Activated CD8-positive, alpha-beta T cell treated with anti-CD3 and anti-CD28 coated beads for 36 hours (primary cell): ENCODE data around the gene RPL36. TPM values are rescaled to one million over a fixed set of nuclear protein-coding genes. Genes with fewer than 3 reads are reported as not detected.

Experiments
- ATAC-seq: fragments of 200-7000 bp; cut with Tn5 transposase; one replicate; pipeline ENCODE4 v1.10.0; 2021; ENCODE audit warnings: mild to moderate bottlenecking, moderate library complexity
- CTCF ChIA-PET: fragments of 350-600 bp; sonication (Branson Sonifier 250); formaldehyde crosslinking; loops from one replicate; lab custom pipeline; 2021; ENCODE audit warnings: antibody characterized with exemption; lab: Charles Lee
- POLR2A ChIA-PET: fragments of 350-600 bp; sonication (Branson Sonifier 250); formaldehyde crosslinking; loops from one replicate; lab custom pipeline; 2021; ENCODE audit warnings: antibody characterized with exemption; lab: Charles Lee
- DNase-seq: peaks from one replicate; pipeline ENCODE4 v3.0.0-alpha.2; 2020
- H3K27ac Mint-ChIP-seq: one replicate; pipeline ENCODE4 v1.8.0; 2021; ENCODE audit warnings: mild to moderate bottlenecking, mixed read lengths
- H3K27me3 Mint-ChIP-seq: one replicate; pipeline ENCODE4 v1.8.0; 2021; ENCODE audit warnings: mixed read lengths
- H3K36me3 Mint-ChIP-seq: one replicate; pipeline ENCODE4 v1.8.0; 2021; ENCODE audit warnings: low read depth, mixed read lengths
- H3K4me1 Mint-ChIP-seq: one replicate; pipeline ENCODE4 v1.8.0; 2021; ENCODE audit warnings: low read depth, mixed read lengths
- H3K4me3 Mint-ChIP-seq: one replicate; pipeline ENCODE4 v1.8.0; 2021; ENCODE audit warnings: mild to moderate bottlenecking, moderate library complexity, mixed read lengths
- H3K9me3 Mint-ChIP-seq: one replicate; pipeline ENCODE4 v1.8.0; 2021; ENCODE audit warnings: mixed read lengths
- CTCF ChIP-seq: fragments of 200-600 bp; IDR thresholded peaks from one replicate; pipeline ENCODE4 v1.8.0; 2022; ENCODE audit warnings: antibody characterized with exemption, mild to moderate bottlenecking
- intact Hi-C: fragments of 100-400 bp; cut with micrococcal nuclease; formaldehyde crosslinking; loops from one replicate; pipeline ENCODE4 v1.10.0; 2022
- total RNA-seq, 2 experiments: library from RNA; stranded (reverse); gene quantifications; one replicate each; pipeline ENCODE4 v1.2.3, GENCODE V29; 2021

The RPL36 gene
- total RNA-seq, 2 experiments from 2014 or later: 1,711 to 1,715 TPM

DNA sequence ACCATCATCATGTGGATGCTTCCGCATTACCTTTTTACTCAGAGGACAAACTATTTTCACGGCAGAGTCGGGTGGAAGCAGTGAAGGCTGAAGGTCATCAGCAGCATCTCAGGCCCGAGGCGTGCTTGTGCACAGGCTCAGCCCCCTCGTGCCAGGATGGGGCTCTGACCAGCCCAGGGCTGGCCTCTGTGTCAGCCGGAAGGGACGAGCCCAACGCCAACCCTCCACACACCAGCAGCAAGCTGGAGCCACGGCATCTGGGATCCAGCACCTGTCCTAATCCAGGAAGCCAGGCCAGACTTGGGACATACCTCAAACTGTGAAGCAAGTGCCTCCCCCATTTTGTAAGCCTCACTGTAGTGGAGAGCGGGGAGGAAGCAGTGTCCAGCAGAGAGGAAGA lies 20.9 kb upstream of the RPL36 start:
- intact Hi-C loops: no loop called here
- Mint-ChIP-seq H3K27ac (no peak overlapping the region), H3K4me1 (peaks cover 6% of the 10 kb centered on the region), H3K27me3 (no peaks in the 10 kb centered on the region), H3K36me3 (peaks cover 59% of the 10 kb centered on the region), H3K4me3 (no peak overlapping the region), H3K9me3 (no peaks in the 10 kb centered on the region)
- CTCF ChIA-PET: interaction anchor here (1.0 kb wide), 1 partner anchor 18 kb away, joined by 3 read pairs; no protein-coding TSS in a partner anchor
- TF ChIP-seq CTCF: no peak
- no peak for DNase-seq
- ATAC-seq: no peak
- POLR2A ChIA-PET: interaction anchor here (1.4 kb wide), 1 partner anchor 22 kb away, joined by 4 read pairs; no protein-coding TSS in a partner anchor

DNA sequence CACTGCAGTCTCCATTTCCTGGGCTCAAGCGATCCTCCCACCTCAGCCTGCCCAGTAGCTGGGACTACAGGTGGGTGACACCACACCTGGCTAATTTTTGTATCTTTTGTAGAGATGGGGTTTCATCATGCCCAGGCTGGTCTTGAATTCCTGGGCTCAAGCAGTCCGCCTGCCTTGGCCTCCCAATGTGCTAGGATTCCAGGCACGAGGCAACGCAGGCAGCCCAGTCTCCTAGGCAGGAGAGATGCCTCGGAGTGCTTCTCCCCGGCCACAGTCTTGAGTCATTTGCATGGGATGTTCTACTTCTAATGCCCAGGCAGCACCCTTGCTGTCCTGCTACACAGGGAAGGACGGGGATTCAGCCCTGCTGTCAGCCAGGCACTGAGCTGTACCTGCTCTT lies 18.5 kb upstream of the RPL36 start:
- POLR2A ChIA-PET: interaction anchor here (1.0 to 1.9 kb wide), 4 partner anchors 8 to 38 kb away, joined by 3 to 5 read pairs (median 4); partner anchors contain the start of gene RPL36
- H3K27me3 Mint-ChIP-seq: no peaks in the 10 kb centered on the region

GRCh38 chr19:5672708-5673459 lies 17.2 kb upstream of the RPL36 start:
- CTCF ChIA-PET: no interaction called here
- peaks cover 33% of the 10 kb centered on the region for H3K36me3 Mint-ChIP-seq
- no peak overlapping the region for H3K27ac Mint-ChIP-seq
- no peak for ATAC-seq
- H3K27me3 Mint-ChIP-seq: no peaks in the 10 kb centered on the region
- no peak for DNase-seq
- no peak overlapping the region for H3K4me3 Mint-ChIP-seq
- POLR2A ChIA-PET: interaction anchor here (1.4 to 1.8 kb wide), 2 partner anchors 14 to 40 kb away, joined by 3 to 4 read pairs; no protein-coding TSS in a partner anchor
- intact Hi-C loops: no loop called here
- no peak for TF ChIP-seq CTCF
- H3K4me1 Mint-ChIP-seq: no peaks in the 10 kb centered on the region
- H3K9me3 Mint-ChIP-seq: no peaks in the 10 kb centered on the region

More for the DNA sequence above, 18.5 kb upstream of the RPL36 start:
- no peaks in the 10 kb centered on the region for H3K9me3 Mint-ChIP-seq
- no peak for TF ChIP-seq CTCF
- H3K4me1 Mint-ChIP-seq: no peaks in the 10 kb centered on the region
- CTCF ChIA-PET: interaction anchor here (0.9 kb wide), 1 partner anchor 79 kb away, joined by 3 read pairs; no protein-coding TSS in a partner anchor
- ATAC-seq: no peak
- H3K4me3 Mint-ChIP-seq: no peak overlapping the region
- no peak for DNase-seq
- H3K36me3 Mint-ChIP-seq: peaks cover 39% of the 10 kb centered on the region
- intact Hi-C loops: no loop called here
- no peak overlapping the region for H3K27ac Mint-ChIP-seq

DNA sequence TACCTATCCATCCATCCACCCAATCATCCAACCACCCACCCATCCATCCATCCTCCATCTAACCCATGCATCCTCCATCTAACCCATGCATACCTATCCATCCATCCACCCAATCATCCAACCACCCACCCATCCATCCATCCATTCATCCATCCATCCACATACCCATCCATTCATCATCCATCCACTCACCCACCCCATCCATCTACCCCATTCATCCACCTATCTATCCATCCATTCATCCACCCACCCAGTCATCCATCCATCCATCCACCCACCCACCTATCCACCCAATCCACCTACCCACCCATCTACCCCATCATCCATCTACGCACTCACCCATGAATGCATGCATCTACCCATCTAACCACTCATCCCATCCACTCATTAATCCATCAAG lies 16.3 kb upstream of the RPL36 start:
- Mint-ChIP-seq H3K36me3 (peaks cover 32% of the 10 kb centered on the region), H3K27me3 (no peaks in the 10 kb centered on the region), H3K4me3 (no peak overlapping the region), H3K4me1 (no peaks in the 10 kb centered on the region), H3K9me3 (no peaks in the 10 kb centered on the region), H3K27ac (no peak overlapping the region)
- DNase-seq: no peak
- intact Hi-C loops: no loop called here
- no peak for TF ChIP-seq CTCF
- ATAC-seq: no peak
- ChIA-PET CTCF (no interaction called here), POLR2A (no interaction called here)

- no peak overlapping the region for H3K27ac Mint-ChIP-seq
- ChIA-PET POLR2A (interaction anchor here (2.1 kb wide), 1 partner anchor 52 kb away, joined by 13 read pairs; the partner anchor contains the start of genes SAFB and SAFB2), CTCF (no interaction called here)
- H3K4me1 Mint-ChIP-seq: peaks cover 8% of the 10 kb centered on the region
- intact Hi-C loops: no loop called here
- no peak for TF ChIP-seq CTCF
- H3K36me3 Mint-ChIP-seq: peaks cover 27% of the 10 kb centered on the region
- ATAC-seq: no peak
- no peak for DNase-seq
- H3K4me3 Mint-ChIP-seq: no peak overlapping the region
- no peaks in the 10 kb centered on the region for H3K9me3 Mint-ChIP-seq
- no peaks in the 10 kb centered on the region for H3K27me3 Mint-ChIP-seq
Measured at GRCh38 chr19:5674714-5675113, 15.4 kb upstream of the RPL36 start.
